SK-N-SH treated with all-trans-retinoic acid at 6 μM for 48 hours (cell line): ENCODE data around the gene THSD4.

ENCODE experiments used
- ATAC-seq: fragments of 200-7000 bp; cut with Tn5 transposase; 3 replicates; pipeline ENCODE4 v1.9.1; 2020; ENCODE audit warnings: mild to moderate bottlenecking, moderate library complexity
- ARNTL ChIP-seq: fragments of 450-650 bp; formaldehyde crosslinking; IDR thresholded peaks from 2 replicates; pipeline ENCODE4 v1.5.0; 2020; ENCODE audit warnings: low read depth, mild to moderate bottlenecking, moderate library complexity, borderline replicate concordance
- BACH2 ChIP-seq: fragments of 250-450 bp; sonication (Bioruptor Pico); IDR thresholded peaks from 2 replicates; pipeline ENCODE4 v1.9.0; 2021; ENCODE audit warnings: mild to moderate bottlenecking, borderline replicate concordance
- CREB5 ChIP-seq: fragments of 250-450 bp; sonication (Bioruptor Pico); IDR thresholded peaks from 2 replicates; pipeline ENCODE4 v1.5.1; 2020; ENCODE audit warnings: low read depth, mild to moderate bottlenecking, moderate library complexity
- CSDC2 ChIP-seq: fragments of 250-450 bp; sonication (Bioruptor Pico); IDR thresholded peaks from 2 replicates; pipeline ENCODE4 v1.5.0; 2020; ENCODE audit warnings: mild to moderate bottlenecking, moderate library complexity
- CSRNP3 ChIP-seq: fragments of 250-450 bp; sonication (Bioruptor Pico); IDR thresholded peaks from 2 replicates; pipeline ENCODE4 v1.5.1; 2021; ENCODE audit warnings: mild to moderate bottlenecking, moderate library complexity
- ESRRG ChIP-seq: fragments of 250-450 bp; sonication (Bioruptor Pico); IDR thresholded peaks from 2 replicates; pipeline ENCODE4 v1.6.1; 2021; ENCODE audit warnings: mild to moderate bottlenecking
- GLIS3 ChIP-seq: fragments of 250-450 bp; sonication (Bioruptor Pico); IDR thresholded peaks from 2 replicates; pipeline ENCODE4 v1.5.0; 2020; ENCODE audit warnings: mild to moderate bottlenecking, moderate library complexity
- ISL1 ChIP-seq: fragments of 250-450 bp; sonication (Bioruptor Pico); IDR thresholded peaks from 2 replicates; pipeline ENCODE4 v2.1.2; 2022; ENCODE audit warnings: mild to moderate bottlenecking, moderate library complexity
- OSR1 ChIP-seq: fragments of 250-450 bp; sonication (Bioruptor Pico); IDR thresholded peaks from 2 replicates; pipeline ENCODE4 v1.8.0; 2022; ENCODE audit warnings: moderate library complexity, mild to moderate bottlenecking, inconsistent platforms
- PATZ1 ChIP-seq: fragments of 250-450 bp; sonication (Bioruptor Pico); IDR thresholded peaks from 2 replicates; pipeline ENCODE4 v1.8.0; 2020; ENCODE audit warnings: mild to moderate bottlenecking, moderate library complexity, borderline replicate concordance
- POU6F1 ChIP-seq: fragments of 250-450 bp; sonication (Bioruptor Pico); IDR thresholded peaks from 2 replicates; pipeline ENCODE4 v1.8.0; 2021; ENCODE audit warnings: low read depth, mild to moderate bottlenecking, moderate library complexity, borderline replicate concordance
- PPARA ChIP-seq: fragments of 250-450 bp; sonication (Bioruptor Pico); IDR thresholded peaks from 2 replicates; pipeline ENCODE4 v1.5.0; 2020; ENCODE audit warnings: mild to moderate bottlenecking, borderline replicate concordance
- RARB ChIP-seq: fragments of 250-450 bp; sonication (Bioruptor Pico); IDR thresholded peaks from 2 replicates; pipeline ENCODE4 v1.8.0; 2021; ENCODE audit warnings: mild to moderate bottlenecking, moderate library complexity
- SNAI2 ChIP-seq: fragments of 250-450 bp; sonication (Bioruptor Pico); IDR thresholded peaks from 2 replicates; pipeline ENCODE4 v1.5.0; 2020; ENCODE audit warnings: mild to moderate bottlenecking, moderate library complexity
- TCF4 ChIP-seq: fragments of 250-450 bp; sonication (Bioruptor Pico); IDR thresholded peaks from 2 replicates; pipeline ENCODE4 v1.8.0; 2021; ENCODE audit warnings: mild to moderate bottlenecking, moderate library complexity, borderline replicate concordance
- TOX ChIP-seq: fragments of 250-450 bp; sonication (Bioruptor Pico); IDR thresholded peaks from 2 replicates; pipeline ENCODE4 v1.8.0; 2021; ENCODE audit warnings: mild to moderate bottlenecking, moderate library complexity, borderline replicate concordance
- ZC3H10 ChIP-seq: fragments of 250-450 bp; sonication (Bioruptor Pico); IDR thresholded peaks from 2 replicates; pipeline ENCODE4 v1.5.1; 2021; ENCODE audit warnings: mild to moderate bottlenecking, moderate library complexity
- ZFP3 ChIP-seq: fragments of 250-450 bp; sonication (Bioruptor Pico); IDR thresholded peaks from 2 replicates; pipeline ENCODE4 v1.5.0; 2020; ENCODE audit warnings: mild to moderate bottlenecking, moderate library complexity
- ZFP30 ChIP-seq: fragments of 450-650 bp; formaldehyde crosslinking; IDR thresholded peaks from 2 replicates; pipeline ENCODE4 v1.5.0; 2022; ENCODE audit warnings: mild to moderate bottlenecking, moderate library complexity
- ZNF565 ChIP-seq: fragments of 450-650 bp; formaldehyde crosslinking; conservative IDR thresholded peaks from 2 replicates; pipeline ENCODE4 v1.5.0; 2020; ENCODE audit warnings: low read depth, mild to moderate bottlenecking, moderate library complexity
- ZNF70 ChIP-seq: fragments of 450-650 bp; formaldehyde crosslinking; IDR thresholded peaks from 2 replicates; pipeline ENCODE4 v1.5.0; 2020; ENCODE audit warnings: mild to moderate bottlenecking, moderate library complexity
- ZNF8 ChIP-seq: fragments of 450-650 bp; formaldehyde crosslinking; IDR thresholded peaks from 2 replicates; pipeline ENCODE4 v1.5.0; 2020; ENCODE audit warnings: mild to moderate bottlenecking, moderate library complexity

Gene THSD4

GRCh38 chr15:71559616-71560015, 444.3 kb downstream of the THSD4 start:
- no peak for ATAC-seq
- no peak for TF ChIP-seq TOX
- no peak for TF ChIP-seq ZFP3 (CRISPR knock-in tag)
- no peak for TF ChIP-seq OSR1 (CRISPR knock-in tag)

GRCh38 chr15:71562251-71562650, 447.0 kb downstream of the THSD4 start:
- TF ChIP-seq CSDC2 (CRISPR knock-in tag), result no peak
- no peak for TF ChIP-seq ZFP3 (CRISPR knock-in tag)
- TF ChIP-seq TOX, result no peak
- no peak for TF ChIP-seq PPARA (CRISPR knock-in tag)
- no peak for TF ChIP-seq ARNTL (CRISPR knock-in tag)
- no peak for TF ChIP-seq POU6F1 (CRISPR knock-in tag)
- TF ChIP-seq ZC3H10, result no peak
- no peak for TF ChIP-seq ZNF70 (CRISPR knock-in tag)
- no peak for TF ChIP-seq OSR1 (CRISPR knock-in tag)
- no peak for TF ChIP-seq SNAI2 (CRISPR knock-in tag)
- ATAC-seq, result peak; percentile 46

GRCh38 chr15:71564217-71564616, 448.9 kb downstream of the THSD4 start:
- no peak for TF ChIP-seq ZC3H10
- TF ChIP-seq ZFP3 (CRISPR knock-in tag), result peak; percentile 85
- TF ChIP-seq, all 23 proteins: peak for 1
- no peak for ATAC-seq

GRCh38 chr15:71565006-71565405, 449.7 kb downstream of the THSD4 start:
- no peak for ATAC-seq
- TF ChIP-seq OSR1 (CRISPR knock-in tag) (no peak), RARB (CRISPR knock-in tag) (no peak), ZFP3 (CRISPR knock-in tag) (no peak), ZNF70 (CRISPR knock-in tag) (no peak), ESRRG (CRISPR knock-in tag) (no peak), ZFP30 (no peak), BACH2 (CRISPR knock-in tag) (no peak), PATZ1 (CRISPR knock-in tag) (no peak), ARNTL (CRISPR knock-in tag) (no peak), CSRNP3 (CRISPR knock-in tag) (no peak), ZNF8 (no peak), CREB5 (no peak), TCF4 (no peak), ZC3H10 (no peak), GLIS3 (CRISPR knock-in tag) (no peak), TOX (no peak)

- no peak for TF ChIP-seq ISL1 (CRISPR knock-in tag)
- no peak for TF ChIP-seq TOX
- no peak for TF ChIP-seq ZNF565 (CRISPR knock-in tag)
- TF ChIP-seq ZNF70 (CRISPR knock-in tag), result no peak
- TF ChIP-seq CREB5, result no peak
- no peak for TF ChIP-seq ZFP30
- TF ChIP-seq ESRRG (CRISPR knock-in tag), result no peak
- no peak for TF ChIP-seq POU6F1 (CRISPR knock-in tag)
- no peak for TF ChIP-seq ZC3H10
- TF ChIP-seq CSDC2 (CRISPR knock-in tag), result no peak
- TF ChIP-seq BACH2 (CRISPR knock-in tag), result no peak
- TF ChIP-seq ZNF8, result no peak
- TF ChIP-seq GLIS3 (CRISPR knock-in tag), result no peak
- ATAC-seq, result no peak
Measured at GRCh38 chr15:71565631-71566160, 450.4 kb downstream of the THSD4 start.
